Naive B cell (primary cell): ENCODE measurements around the gene PLA2G10. TPM values are rescaled to one million over a fixed set of nuclear protein-coding genes. Genes with fewer than 3 reads are reported as not detected.

ENCODE experiments used
- ATAC-seq, 2 donors: fragments of 150-1000 bp; cut with Tn5 transposase; 2 replicates each; pipeline ENCODE4 v1.10.0; 2021; ENCODE audit warnings: low read depth in 2 of 2, mild to moderate bottlenecking in 2 of 2, moderate library complexity in 2 of 2
- DNase-seq: peaks from one replicate; pipeline ENCODE4 v3.0.0; 2022
- H3K27ac Mint-ChIP-seq, 6 donors: one replicate each; pipeline ENCODE4 v1.8.0; 2020 to 2022; ENCODE audit warnings: mild to moderate bottlenecking in 6 of 6, mixed read lengths in 6 of 6, moderate library complexity in 5 of 6, inconsistent platforms in 2 of 6
- H3K27me3 Mint-ChIP-seq, 3 donors: one replicate each; pipeline ENCODE4 v1.8.0; 2021 to 2022; ENCODE audit warnings: mixed read lengths in 3 of 3, mild to moderate bottlenecking in 1 of 3
- H3K36me3 Mint-ChIP-seq, 2 donors: one replicate each; pipeline ENCODE4 v1.8.0; 2020 to 2022; ENCODE audit warnings: mixed read lengths in 2 of 2, inconsistent platforms in 1 of 2, mild to moderate bottlenecking in 1 of 2
- H3K4me1 Mint-ChIP-seq, 3 donors: one replicate each; pipeline ENCODE4 v1.8.0; 2020 to 2022; ENCODE audit warnings: mixed read lengths in 3 of 3, inconsistent platforms in 1 of 3, mild to moderate bottlenecking in 1 of 3, moderate library complexity in 1 of 3
- H3K4me3 Mint-ChIP-seq, 8 donors: one replicate each; pipeline ENCODE4 v1.8.0; 2020 to 2022; ENCODE audit warnings: mild to moderate bottlenecking in 8 of 8, mixed read lengths in 8 of 8, moderate library complexity in 8 of 8, inconsistent platforms in 2 of 8
- H3K9me3 Mint-ChIP-seq, 7 donors: one replicate each; pipeline ENCODE4 v1.8.0; 2020 to 2022; ENCODE audit warnings: mixed read lengths in 7 of 7, mild to moderate bottlenecking in 5 of 7, inconsistent platforms in 2 of 7, moderate library complexity in 1 of 7
- polyA plus RNA-seq, 6 donors: library from polyadenylated mRNA; unstranded; fragments of 300-500 nt; fragmentation: Illumina TruSeq; gene quantifications; one replicate each; pipeline ENCODE4 v1.2.3, GENCODE V29; 2021; ENCODE audit warnings: low read depth in 6 of 6

PLA2G10 gene
- polyA plus RNA-seq, 6 donors from 2014 or later = not detected

DNA sequence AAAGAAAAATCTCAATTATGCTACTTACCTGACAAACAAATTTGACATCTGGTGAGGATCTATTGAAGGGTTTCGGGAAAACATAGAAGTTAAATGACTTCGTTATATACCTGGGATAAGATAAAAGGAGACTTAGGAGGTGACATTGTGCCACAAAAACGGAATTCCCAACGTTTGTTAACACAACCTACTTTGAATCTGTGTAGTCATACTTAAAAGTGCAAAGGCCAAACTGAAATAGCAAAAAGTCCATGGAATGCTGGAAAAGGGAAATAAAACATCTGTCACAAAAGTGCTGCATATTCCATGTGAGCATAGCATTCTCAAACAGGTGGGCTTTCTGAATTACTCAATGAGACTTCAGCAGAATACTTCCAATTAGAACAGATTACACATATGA lies 67.0 kb downstream of the PLA2G10 start:
- DNase-seq = no peak
- Mint-ChIP-seq H3K27me3 (no peaks in the 10 kb centered on the region), H3K4me3 (peak overlapping the region in 1 of 8 donors; percentile 50)

More for the DNA sequence above, 67.0 kb downstream of the PLA2G10 start:
- H3K9me3 Mint-ChIP-seq = peaks cover 0 to 5% (median 4%) of the 10 kb centered on the region in 7 donors
- peaks cover 14 to 16% of the 10 kb centered on the region in 2 donors for H3K36me3 Mint-ChIP-seq
- H3K4me1 Mint-ChIP-seq = peaks cover 14 to 33% (median 18%) of the 10 kb centered on the region in 3 donors
- no peak for ATAC-seq
- H3K27ac Mint-ChIP-seq = peak overlapping the region in 1 of 6 donors; percentile 56

Other genes starting within 250 kb of the PLA2G10 start
- gene PARN, start 64.0 kb downstream of the PLA2G10 start, polyA plus RNA-seq = 10 to 100 TPM; 43.7 to 64.7 (median 55.4) TPM
- 10 to 100 TPM; 29.0 to 46.6 (median 40.4) TPM for gene BFAR, start 61.4 kb downstream of the PLA2G10 start, polyA plus RNA-seq
- gene NPIPA3, start 9.1 kb upstream of the PLA2G10 start, polyA plus RNA-seq = not detected
- not detected for gene NPIPA2, start 48.2 kb upstream of the PLA2G10 start, polyA plus RNA-seq
- gene NOMO1, start 139.4 kb upstream of the PLA2G10 start, polyA plus RNA-seq = 10 to 100 TPM; 15.9 to 45.1 (median 26.0) TPM
- gene NPIPA1, start 243.1 kb upstream of the PLA2G10 start, polyA plus RNA-seq = 1 to 10 TPM in 3 of 6 donors, under 1 TPM in 2, not detected in 1; 0.73 to 3.9 (median 1.3) TPM